ENCODE results near the gene POLR1H. TPM values are rescaled to one million over a fixed set of nuclear protein-coding genes. Genes with fewer than 3 reads are reported as not detected.

POLR1H gene
- total RNA-seq, 2 donors from 2014 or later: 23.0 to 27.2 TPM

GRCh38 chr6:30093951-30094661, 33.0 kb downstream of the POLR1H start:
- peaks cover 74% of the 10 kb centered on the region for H3K27me3 ChIP-seq (ENCODE audit: control insufficient read depth, insufficient read depth, low read length, poor library complexity, severe bottlenecking)
- Mint-ChIP-seq H3K4me3 (no peak overlapping the region), H3K27me3 (ENCODE audit: insufficient read depth) (peaks cover 90% of the 10 kb centered on the region), H3K4me1 (peaks cover 32% of the 10 kb centered on the region), H3K36me3 (ENCODE audit: low read depth) (no peaks in the 10 kb centered on the region), H3K9me3 (no peaks in the 10 kb centered on the region), H3K27ac (no peak overlapping the region)
- 83 to 88% methylated on average over 2 to 4 of the region's 5 CpGs for WGBS, 2 experiments (ENCODE audit: insufficient coverage in 1 of 2, insufficient read length in 1 of 2)
- H3K9me3 ChIP-seq (ENCODE audit: control insufficient read depth, low read length): no peaks in the 10 kb centered on the region
- no peak overlapping the region for H3K9ac ChIP-seq (ENCODE audit: extremely low read depth, low read length, poor library complexity, severe bottlenecking)
- H3K36me3 ChIP-seq (ENCODE audit: control insufficient read depth, insufficient read depth, low read length): no peaks in the 10 kb centered on the region
- H3K27ac ChIP-seq (ENCODE audit: low read depth, low read length): no peak overlapping the region
- H3K4me3 ChIP-seq (ENCODE audit: low read length): no peak overlapping the region
- no peak for DNase-seq
- H3K4me1 ChIP-seq (ENCODE audit: control insufficient read depth, insufficient read depth, low read length): no peaks in the 10 kb centered on the region
- no peak for TF ChIP-seq CTCF (conservative IDR thresholded peaks at IDR 0.05)

- Mint-ChIP-seq H3K9me3 (no peaks in the 10 kb centered on the region), H3K36me3 (ENCODE audit: low read depth) (no peaks in the 10 kb centered on the region), H3K4me3 (no peak overlapping the region), H3K4me1 (peaks cover 47% of the 10 kb centered on the region), H3K27ac (no peak overlapping the region), H3K27me3 (ENCODE audit: insufficient read depth) (peaks cover 93% of the 10 kb centered on the region)
- no peak for TF ChIP-seq CTCF (conservative IDR thresholded peaks at IDR 0.05)
- H3K27ac ChIP-seq (ENCODE audit: low read depth, low read length): no peak overlapping the region
- H3K4me1 ChIP-seq (ENCODE audit: control insufficient read depth, insufficient read depth, low read length): no peaks in the 10 kb centered on the region
- no peaks in the 10 kb centered on the region for H3K9me3 ChIP-seq (ENCODE audit: control insufficient read depth, low read length)
- DNase-seq: no peak
- no peaks in the 10 kb centered on the region for H3K36me3 ChIP-seq (ENCODE audit: control insufficient read depth, insufficient read depth, low read length)
- no peak overlapping the region for H3K4me3 ChIP-seq (ENCODE audit: low read length)
- H3K9ac ChIP-seq (ENCODE audit: extremely low read depth, low read length, poor library complexity, severe bottlenecking): no peak overlapping the region
- H3K27me3 ChIP-seq (ENCODE audit: control insufficient read depth, insufficient read depth, low read length, poor library complexity, severe bottlenecking): peaks cover 76% of the 10 kb centered on the region
- WGBS, 2 experiments (ENCODE audit: insufficient coverage in 1 of 2, insufficient read length in 1 of 2): 57% methylated on average over 1 of the region's 1 CpG
These were observed 35.8 kb downstream of the POLR1H start for GRCh38 chr6:30096829-30097228.

GRCh38 chr6:30097902-30098768, 37.1 kb downstream of the POLR1H start:
- WGBS, 2 experiments (ENCODE audit: insufficient coverage in 1 of 2, insufficient read length in 1 of 2): 75 to 89% methylated on average over 1 to 4 of the region's 4 CpGs
- Histone ChIP-seq H3K36me3 (ENCODE audit: control insufficient read depth, insufficient read depth, low read length) (no peaks in the 10 kb centered on the region), H3K4me3 (ENCODE audit: low read length) (no peak overlapping the region), H3K4me1 (ENCODE audit: control insufficient read depth, insufficient read depth, low read length) (no peaks in the 10 kb centered on the region), H3K9ac (ENCODE audit: extremely low read depth, low read length, poor library complexity, severe bottlenecking) (no peak overlapping the region), H3K27ac (ENCODE audit: low read depth, low read length) (no peak overlapping the region), H3K9me3 (ENCODE audit: control insufficient read depth, low read length) (no peaks in the 10 kb centered on the region), H3K27me3 (ENCODE audit: control insufficient read depth, insufficient read depth, low read length, poor library complexity, severe bottlenecking) (peaks cover 76% of the 10 kb centered on the region)
- DNase-seq: no peak
- no peak overlapping the region for H3K27ac Mint-ChIP-seq
- TF ChIP-seq CTCF (conservative IDR thresholded peaks at IDR 0.05): no peak
- peaks cover 44% of the 10 kb centered on the region for H3K4me1 Mint-ChIP-seq
- H3K27me3 Mint-ChIP-seq (ENCODE audit: insufficient read depth): peaks cover 91% of the 10 kb centered on the region
- H3K36me3 Mint-ChIP-seq (ENCODE audit: low read depth): no peaks in the 10 kb centered on the region
- no peaks in the 10 kb centered on the region for H3K9me3 Mint-ChIP-seq
- H3K4me3 Mint-ChIP-seq: no peak overlapping the region

Data from endodermal cell (in vitro differentiated cells).